NCI-H526 treated with DMSO at 0.1 percent for 48 hours (cell line): Measurements from ENCODE around the gene DOCK1.
"Not testable (repeated sequence)": the region's sequence is repeated elsewhere in the genome, so short reads cannot be mapped to it uniquely, and the experiment has no call there.

Experiments used
- DNase-seq: peaks from one replicate; lab custom pipeline; 2025; lab: John Stamatoyannopoulos, UW

DOCK1 gene

GRCh38 chr10:126903656-126904360 is 1.4 kb upstream of the DOCK1 start:
- no peak for DNase-seq

- no peak for DNase-seq
Observed at GRCh38 chr10:126904516-126904817, 761 bp upstream of the DOCK1 start.

- DNase-seq = no peak
Observed at GRCh38 chr10:126905776-126906703, 812 bp downstream of the DOCK1 start.

GRCh38 chr10:126906704-126907422 is 1.6 kb downstream of the DOCK1 start:
- DNase-seq = no peak

GRCh38 chr10:126907423-126907970 is 2.3 kb downstream of the DOCK1 start:
- no peak for DNase-seq

GRCh38 chr10:126908225-126908624 is 3.0 kb downstream of the DOCK1 start:
- no peak for DNase-seq

GRCh38 chr10:126908729-126909128 is 3.5 kb downstream of the DOCK1 start:
- no peak for DNase-seq

GRCh38 chr10:126909147-126909546 is 3.9 kb downstream of the DOCK1 start:
- DNase-seq = no peak

- no peak for DNase-seq
Observed at GRCh38 chr10:126910196-126910595, 5.0 kb downstream of the DOCK1 start.

GRCh38 chr10:126910798-126911197 is 5.6 kb downstream of the DOCK1 start:
- DNase-seq = no peak

GRCh38 chr10:126911301-126911700 is 6.1 kb downstream of the DOCK1 start:
- DNase-seq = no peak

- DNase-seq = no peak
Observed at GRCh38 chr10:126913316-126913715, 8.1 kb downstream of the DOCK1 start.

- DNase-seq = no peak
Observed at GRCh38 chr10:126914561-126914960, 9.3 kb downstream of the DOCK1 start.

GRCh38 chr10:126916952-126917351 is 11.7 kb downstream of the DOCK1 start:
- not testable (repeated sequence) for DNase-seq

- no peak for DNase-seq
Observed at GRCh38 chr10:126917375-126917774, 12.1 kb downstream of the DOCK1 start.

- DNase-seq = no peak
Observed at GRCh38 chr10:126917975-126918908, 13.0 kb downstream of the DOCK1 start.

GRCh38 chr10:126919426-126919825 is 14.2 kb downstream of the DOCK1 start:
- DNase-seq = no peak

- DNase-seq = no peak
Observed at GRCh38 chr10:126921162-126921561, 15.9 kb downstream of the DOCK1 start.

GRCh38 chr10:126921974-126922525 is 16.8 kb downstream of the DOCK1 start:
- DNase-seq = no peak

GRCh38 chr10:126924180-126924914 is 19.1 kb downstream of the DOCK1 start:
- no peak for DNase-seq
